ENCODE results near the gene TINAG.
"Not testable (repeated sequence)": the region's sequence is repeated elsewhere in the genome, so short reads cannot be mapped to it uniquely, and the experiment has no call there.

TINAG gene

GRCh38 chr6:54310377-54311152, 2.3 kb downstream of the TINAG start:
- no peak for DNase-seq

GRCh38 chr6:54315656-54316055, 7.4 kb downstream of the TINAG start:
- DNase-seq: no peak

DNA sequence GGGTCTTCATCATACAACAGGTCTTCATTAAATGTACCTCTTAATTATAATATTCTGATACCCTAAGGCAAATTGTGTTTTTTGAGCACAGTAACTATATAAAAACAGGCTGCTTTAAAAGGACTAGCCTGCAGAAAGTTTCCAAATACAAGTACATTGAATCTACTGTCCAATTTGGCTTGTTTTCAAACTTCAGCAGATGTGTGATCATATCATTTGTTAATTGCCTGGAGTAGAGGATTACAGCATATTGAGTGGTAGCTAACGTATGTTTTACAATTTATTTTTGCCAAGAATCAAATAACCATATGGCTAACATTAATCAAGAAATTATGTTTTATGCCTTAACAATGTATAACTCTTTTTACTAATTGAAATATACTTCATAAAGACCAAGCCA, 12.6 kb downstream of the TINAG start:
- DNase-seq: no peak

GRCh38 chr6:54327631-54328030, 19.4 kb downstream of the TINAG start:
- no peak for DNase-seq

DNA sequence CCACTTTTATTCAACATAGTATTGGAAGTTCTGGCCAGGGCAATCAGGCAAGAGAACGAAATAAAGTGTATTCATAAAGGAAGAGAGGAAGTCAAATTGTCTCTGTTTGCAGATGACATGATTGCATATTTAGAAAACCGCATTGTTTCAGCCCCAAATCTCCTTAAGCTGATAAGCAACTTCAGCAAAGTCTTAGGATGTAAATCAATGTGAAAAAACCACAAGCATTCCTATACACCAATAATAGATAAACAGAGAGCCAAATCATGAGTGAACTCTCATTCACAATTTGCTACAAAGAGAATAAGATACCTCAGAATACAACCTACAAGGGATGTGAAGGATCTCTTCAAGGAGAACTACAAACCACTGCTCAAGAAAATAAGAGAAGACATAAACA, 23.3 kb downstream of the TINAG start:
- DNase-seq: not testable (repeated sequence)

DNA sequence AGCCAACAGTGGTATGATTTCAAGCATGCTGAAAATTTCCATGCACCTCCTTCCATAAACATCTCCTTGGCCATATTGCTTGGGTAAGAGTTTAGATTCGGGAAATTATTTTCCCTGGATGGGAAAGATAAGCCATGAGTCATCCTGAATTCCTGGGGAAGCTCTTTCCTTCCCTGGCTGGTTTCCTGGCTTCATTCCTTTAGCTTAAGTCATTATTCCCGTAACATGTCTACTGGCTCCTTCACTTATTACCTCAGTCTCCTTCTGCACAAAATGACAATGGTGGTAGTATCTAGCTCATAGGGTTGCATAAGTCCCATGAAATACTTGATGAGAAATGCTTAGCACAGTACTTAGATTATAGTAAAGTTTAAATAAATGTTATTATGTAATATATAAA, 27.6 kb downstream of the TINAG start:
- DNase-seq: peak; percentile 97

GRCh38 chr6:54353975-54354374, 45.7 kb downstream of the TINAG start:
- no peak for DNase-seq

- no peak for DNase-seq
Measured at GRCh38 chr6:54354608-54355007, 46.4 kb downstream of the TINAG start.

DNA sequence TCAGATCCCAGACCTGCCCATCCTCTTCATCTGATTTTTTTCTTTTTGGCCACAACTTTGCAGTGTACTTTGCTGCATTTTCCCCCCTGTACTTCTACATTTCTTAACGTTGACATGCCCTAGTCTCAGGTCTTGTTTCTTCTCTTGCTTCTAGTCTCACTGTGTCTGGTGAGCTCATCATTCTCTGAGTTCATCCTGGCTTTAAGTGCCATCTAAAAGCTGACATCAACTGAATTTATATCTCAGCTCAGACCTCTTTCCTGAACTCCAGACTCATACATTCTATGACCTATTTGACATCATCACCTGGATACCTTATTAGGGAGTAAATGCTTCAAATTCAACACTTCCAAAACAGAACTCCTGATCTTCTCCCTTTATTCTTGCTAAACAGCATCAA, 48.9 kb downstream of the TINAG start:
- no peak for DNase-seq

- DNase-seq: no peak
Measured at GRCh38 chr6:54361188-54361587, 52.9 kb downstream of the TINAG start.

DNA sequence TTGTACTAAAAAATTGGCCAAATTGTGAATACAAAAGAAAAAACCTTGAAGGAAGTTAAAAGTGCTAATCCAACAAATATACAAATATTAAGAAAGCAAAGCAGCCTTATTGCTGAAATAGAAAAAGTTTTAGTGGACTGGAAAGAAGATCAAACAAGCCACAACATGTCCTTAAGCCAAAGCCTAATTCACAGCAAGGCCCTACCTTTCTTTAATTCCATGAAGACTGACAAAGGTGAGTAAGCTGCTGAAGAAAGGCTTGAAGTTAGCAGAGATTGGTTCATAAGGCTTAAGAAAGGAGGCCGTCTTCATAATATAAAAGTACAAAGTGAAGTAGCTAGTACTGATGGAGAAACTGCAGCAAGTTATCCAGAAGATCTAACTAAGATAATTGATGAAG, 53.5 kb downstream of the TINAG start:
- DNase-seq: no peak

DNA sequence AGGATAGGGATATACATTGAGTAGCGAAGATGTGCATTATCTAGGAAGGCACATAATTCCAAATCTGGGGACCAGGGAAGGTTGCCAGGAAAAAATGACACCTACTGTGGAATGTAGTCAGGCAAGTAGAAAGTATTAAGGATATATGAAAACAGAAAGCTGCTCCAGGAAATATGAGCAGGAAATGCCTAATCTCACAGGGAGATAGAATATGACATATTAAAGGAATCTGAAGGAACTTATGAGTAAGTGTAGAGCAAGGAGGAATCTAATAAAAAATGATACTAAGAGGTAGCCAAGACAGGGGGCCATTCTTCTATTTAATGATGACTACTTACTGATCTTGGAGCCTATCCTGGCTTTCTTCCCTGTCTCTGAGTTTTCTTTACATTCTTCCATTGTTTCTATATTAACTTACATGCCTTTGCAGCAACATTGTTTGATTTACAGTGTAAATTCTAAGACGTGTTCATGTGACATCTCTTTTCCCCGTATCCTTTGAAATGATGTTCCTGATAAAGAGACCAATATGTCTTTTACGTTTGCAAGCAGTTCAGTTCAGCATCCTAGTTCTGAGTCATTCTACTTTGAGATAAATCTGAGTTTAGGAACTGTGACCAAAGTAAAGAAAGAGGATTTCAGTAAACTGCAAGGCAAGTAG, 58.6 kb downstream of the TINAG start:
- peak; percentile 65 for DNase-seq

- DNase-seq: peak; percentile 8
Measured at GRCh38 chr6:54377776-54378175, 69.5 kb downstream of the TINAG start.

GRCh38 chr6:54386295-54386694, 78.1 kb downstream of the TINAG start:
- DNase-seq: no peak

DNA sequence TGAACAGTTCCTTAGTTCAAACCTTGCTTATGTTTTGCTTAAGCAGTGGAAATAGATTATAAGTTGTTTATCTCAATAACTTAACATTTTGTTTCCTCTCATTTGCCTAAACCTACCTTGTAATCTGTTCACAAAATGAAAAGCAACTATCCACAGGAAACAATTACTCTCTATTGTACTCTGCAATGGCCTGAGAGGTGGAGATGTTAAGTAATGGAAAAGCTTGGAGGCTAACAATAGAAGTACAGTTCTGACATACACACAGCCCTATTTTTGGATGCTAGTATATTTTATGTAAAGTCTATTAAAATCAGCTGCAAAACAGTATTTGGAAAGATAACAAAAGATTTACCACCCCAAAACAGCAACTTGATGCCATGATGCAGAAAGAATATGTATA, 82.1 kb downstream of the TINAG start:
- DNase-seq: no peak

DNA sequence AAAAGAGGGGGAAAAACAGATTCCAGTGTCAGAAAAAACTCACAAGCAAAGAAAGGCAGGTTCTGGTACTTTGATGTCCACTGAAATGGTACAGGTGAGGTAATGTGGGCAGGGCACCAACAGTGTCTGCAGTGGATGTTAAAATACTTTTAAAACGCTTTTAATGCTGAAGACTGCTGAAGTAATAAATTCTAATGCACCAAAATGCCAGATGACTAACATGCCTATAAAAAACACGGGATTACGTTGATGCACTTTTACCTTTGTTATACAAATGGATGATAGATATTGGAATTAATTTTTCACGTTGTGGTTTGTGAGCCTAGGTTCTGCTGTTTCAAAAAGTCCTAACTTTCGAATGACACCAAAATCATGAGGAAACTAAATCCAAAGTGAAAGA, 83.3 kb downstream of the TINAG start:
- DNase-seq: no peak

GRCh38 chr6:54403096-54403495, 94.9 kb downstream of the TINAG start:
- no peak for DNase-seq

DNA sequence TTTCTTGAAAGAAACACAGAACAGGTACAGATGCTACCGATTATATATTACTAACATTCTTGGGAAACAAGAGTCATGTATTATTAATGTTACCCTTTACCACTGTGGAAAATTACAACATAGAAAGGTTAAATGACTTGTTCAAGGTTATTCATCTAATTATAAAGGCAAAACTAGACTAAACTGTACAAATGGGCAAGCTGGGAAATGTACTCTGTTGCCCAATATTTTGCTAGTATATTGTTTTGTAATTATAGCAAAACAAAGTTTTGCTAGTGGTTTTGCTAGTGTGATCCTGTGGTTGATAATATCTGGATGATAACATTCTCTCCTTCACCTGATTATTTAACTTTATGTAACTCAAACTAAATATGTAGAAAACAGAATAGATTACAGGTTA, 96.5 kb downstream of the TINAG start:
- DNase-seq: no peak

DNA sequence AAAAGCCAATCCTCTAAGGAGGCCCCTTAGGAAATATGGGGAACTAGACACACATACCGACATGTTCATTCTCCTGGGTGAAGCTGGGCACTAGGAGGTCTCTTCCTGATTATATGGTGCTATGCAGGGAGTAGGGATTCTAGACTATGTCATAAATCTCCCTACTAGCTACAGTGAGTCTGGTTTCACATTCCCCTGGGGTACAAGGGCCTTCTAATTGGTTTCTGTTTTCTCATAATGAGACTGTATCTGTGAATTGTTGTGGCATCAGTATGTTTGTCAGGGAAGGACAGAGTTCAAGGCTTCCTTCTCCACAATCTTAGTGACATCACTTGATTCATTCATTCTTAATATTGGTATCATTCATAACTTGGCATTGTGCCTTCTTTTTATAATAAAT, 103.5 kb downstream of the TINAG start:
- DNase-seq: no peak

DNA sequence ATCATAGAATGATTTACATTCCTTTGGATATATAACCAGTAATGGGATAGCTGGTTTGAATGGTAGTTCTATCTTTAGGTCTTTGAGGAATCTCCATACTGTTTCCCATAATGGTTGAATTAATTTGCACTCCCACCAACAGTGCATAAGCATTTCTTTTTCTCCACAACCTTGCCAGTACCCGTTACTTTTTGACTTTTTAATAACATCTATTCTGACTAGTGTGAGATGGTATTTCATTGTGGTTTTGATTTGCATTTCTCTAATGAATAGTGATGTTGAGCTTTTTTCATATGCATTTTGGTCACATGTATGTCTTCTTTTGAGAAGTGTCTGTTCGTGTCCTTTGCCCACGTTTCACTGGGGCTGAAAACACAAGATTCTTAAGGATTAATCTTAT, 107.3 kb downstream of the TINAG start:
- no peak for DNase-seq

GRCh38 chr6:54419885-54420284, 111.6 kb downstream of the TINAG start:
- peak; percentile 88 for DNase-seq

- DNase-seq: no peak
Measured at GRCh38 chr6:54426995-54427394, 118.8 kb downstream of the TINAG start.

- DNase-seq: peak; percentile 12
Measured at GRCh38 chr6:54427396-54427937, 119.2 kb downstream of the TINAG start.

DNA sequence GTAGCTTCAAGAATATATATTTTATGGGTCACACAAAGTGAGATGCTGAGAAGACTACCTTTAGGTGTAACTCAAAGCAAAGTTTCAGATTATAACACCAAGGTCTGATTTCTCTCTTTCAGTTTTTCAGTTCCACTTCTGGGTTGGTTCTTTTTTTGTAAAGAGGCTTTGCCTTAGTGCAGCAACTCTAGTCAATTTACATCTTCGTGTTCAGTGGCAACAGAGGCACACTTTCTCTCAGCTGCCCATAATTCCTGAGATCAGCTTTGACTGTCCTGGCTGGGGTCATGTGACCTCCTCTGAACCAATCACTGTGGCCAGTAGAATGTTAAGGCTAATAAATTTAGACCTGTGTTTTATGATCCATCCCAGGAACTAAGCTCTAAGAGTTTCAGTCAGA, 120.2 kb downstream of the TINAG start:
- DNase-seq: no peak

Measured in EL (cell line).